Activated CD4-positive, alpha-beta T cell treated with anti-CD3 and anti-CD28 coated beads for 1 hour (primary cell): ENCODE measurements around the gene IGF1R.
A peak's percentile ranks its signal among the peaks of the same experiment; 100 is the strongest.

Source experiments
- DNase-seq: peaks from one replicate; pipeline ENCODE4 v3.0.0-alpha.2; 2020

IGF1R gene

DNA sequence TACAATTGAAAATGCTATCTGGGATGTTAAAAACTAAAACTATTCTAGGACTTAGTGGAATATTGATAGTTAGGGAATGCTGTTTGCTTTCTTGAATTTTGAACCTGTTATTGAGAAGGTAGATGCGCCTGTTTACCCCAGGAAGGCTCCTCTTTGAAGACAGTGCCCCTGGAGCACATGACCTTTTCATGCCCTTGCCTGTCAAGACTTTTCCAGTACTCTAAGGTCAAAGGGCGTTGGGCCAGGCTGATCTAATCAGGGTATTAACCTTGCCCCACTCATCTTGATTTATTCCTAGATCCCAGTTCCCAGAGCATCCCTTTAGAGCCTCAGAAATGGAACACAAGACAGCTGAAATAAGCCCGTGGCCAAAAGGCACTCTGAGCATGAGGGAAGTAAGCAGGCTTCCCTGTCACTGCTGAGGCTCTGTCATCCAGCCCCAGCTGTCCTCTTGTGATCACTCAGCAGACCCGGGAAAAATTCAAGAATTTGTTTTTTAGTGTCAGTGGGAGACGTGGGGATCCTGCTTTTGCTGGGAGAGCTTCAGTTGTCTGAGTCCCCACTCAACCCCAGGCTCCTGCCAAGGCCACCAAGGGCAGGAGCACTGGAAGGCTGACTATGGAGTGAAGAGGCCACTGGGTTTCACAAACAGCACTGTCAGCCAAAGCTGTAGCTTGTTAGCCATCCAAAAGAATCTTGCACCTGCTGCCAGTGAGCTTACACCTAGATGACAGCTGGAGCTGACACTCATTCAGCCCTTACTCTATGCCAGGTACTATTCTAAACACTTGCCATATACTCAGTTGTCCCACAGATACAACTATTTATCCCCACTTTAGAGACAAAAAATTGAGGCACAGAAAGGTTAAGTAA is 190.3 kb downstream of the IGF1R start:
- no peak for DNase-seq

GRCh38 chr15:98840053-98840452 is 191.7 kb downstream of the IGF1R start:
- DNase-seq: no peak

- DNase-seq: no peak
Observed at GRCh38 chr15:98841419-98841970, 193.2 kb downstream of the IGF1R start.

- DNase-seq: no peak
Observed at GRCh38 chr15:98842192-98842972, 194.0 kb downstream of the IGF1R start.

GRCh38 chr15:98842973-98843285 is 194.6 kb downstream of the IGF1R start:
- no peak for DNase-seq

DNA sequence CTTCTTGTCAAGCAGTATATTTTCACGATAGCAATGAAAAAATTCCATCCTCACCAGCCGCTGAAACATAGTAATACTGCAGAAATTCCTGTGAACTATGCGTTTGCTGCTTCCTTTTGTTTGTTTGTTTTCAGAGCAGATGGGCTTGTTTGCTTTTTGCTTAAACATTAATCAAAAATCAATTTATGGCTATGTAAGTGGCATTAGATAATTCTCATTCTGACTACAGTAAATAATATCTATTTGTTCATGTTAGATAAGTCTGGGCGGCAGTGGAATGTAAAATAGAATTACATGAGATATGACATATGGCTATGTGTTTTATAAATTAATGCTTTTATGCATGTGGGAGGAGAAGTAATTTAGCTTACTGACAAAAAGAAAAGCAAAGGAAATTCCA is 195.5 kb downstream of the IGF1R start:
- DNase-seq: no peak

- DNase-seq: no peak
Observed at GRCh38 chr15:98844261-98844660, 195.9 kb downstream of the IGF1R start.

- no peak for DNase-seq
Observed at GRCh38 chr15:98845138-98845884, 197.0 kb downstream of the IGF1R start.

DNA sequence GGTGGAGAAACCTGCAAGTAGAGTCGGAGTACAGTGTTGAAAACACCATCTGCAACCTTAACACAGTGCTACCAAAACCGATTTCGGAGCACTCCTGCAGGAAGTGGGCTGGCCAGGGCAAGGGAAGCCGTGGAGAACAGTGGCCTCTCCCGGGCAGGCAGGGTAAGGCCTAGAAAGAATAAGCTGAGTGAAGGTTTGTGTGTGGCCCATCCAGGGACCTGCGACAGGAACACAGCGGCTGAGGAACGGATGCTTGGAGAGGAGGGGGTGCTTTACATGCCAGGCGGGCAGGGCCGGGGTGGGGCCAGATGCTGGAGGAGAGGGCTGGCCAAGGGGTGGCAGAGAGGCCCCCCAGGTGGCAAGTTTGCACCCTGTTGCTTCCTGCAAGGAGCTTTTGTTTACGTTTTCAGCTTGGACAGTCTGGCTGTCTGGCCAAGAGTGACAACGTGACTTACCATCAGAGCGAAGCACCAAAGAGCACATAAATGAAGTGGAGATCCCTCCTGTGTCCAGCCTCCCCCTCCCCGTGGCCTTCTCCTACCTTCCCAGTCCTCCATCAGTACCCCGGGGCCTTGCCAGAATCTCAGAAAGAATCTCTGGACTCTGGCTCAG is 202.7 kb downstream of the IGF1R start:
- DNase-seq: peak; percentile 50

DNA sequence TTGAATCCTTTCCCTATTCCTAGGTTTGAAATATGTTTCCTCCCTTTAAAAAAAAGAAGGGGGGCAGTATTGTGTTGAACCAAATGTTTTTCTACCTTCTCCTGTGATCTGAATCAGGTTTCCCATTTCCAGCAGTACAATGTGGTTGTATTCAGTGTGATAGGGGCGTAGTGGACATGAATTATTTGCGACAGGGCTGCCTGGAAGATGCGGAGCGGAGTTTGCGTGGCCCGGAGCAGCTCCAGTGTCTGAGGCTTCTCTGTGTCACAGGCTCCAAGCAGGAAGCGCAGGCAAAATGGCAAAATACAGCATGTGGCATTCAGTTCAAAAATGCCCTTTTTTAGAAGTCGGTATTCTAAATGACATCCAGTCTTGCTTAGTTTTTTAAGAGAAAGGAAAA is 204.8 kb downstream of the IGF1R start:
- no peak for DNase-seq

GRCh38 chr15:98853617-98854420 is 205.5 kb downstream of the IGF1R start:
- DNase-seq: no peak

DNA sequence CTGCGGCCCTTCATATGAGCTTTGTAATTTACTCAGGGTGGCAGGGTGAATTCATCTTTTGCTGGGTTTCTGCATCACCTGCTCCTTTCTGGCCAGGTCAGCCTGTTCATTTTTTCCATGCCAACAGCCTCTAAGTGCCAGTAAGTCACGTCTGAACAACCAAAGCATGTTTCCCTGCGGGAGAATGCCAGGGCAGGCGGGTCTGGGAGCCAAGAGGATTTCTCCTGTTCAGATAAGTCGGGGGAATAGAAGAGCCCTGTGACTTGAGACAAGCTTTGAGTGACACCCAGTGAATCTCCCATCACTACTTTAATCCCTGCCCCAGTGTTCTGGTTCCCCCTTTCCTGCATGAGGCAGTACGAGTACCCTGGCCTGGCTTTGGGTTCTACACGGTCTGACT is 206.2 kb downstream of the IGF1R start:
- DNase-seq: no peak

DNA sequence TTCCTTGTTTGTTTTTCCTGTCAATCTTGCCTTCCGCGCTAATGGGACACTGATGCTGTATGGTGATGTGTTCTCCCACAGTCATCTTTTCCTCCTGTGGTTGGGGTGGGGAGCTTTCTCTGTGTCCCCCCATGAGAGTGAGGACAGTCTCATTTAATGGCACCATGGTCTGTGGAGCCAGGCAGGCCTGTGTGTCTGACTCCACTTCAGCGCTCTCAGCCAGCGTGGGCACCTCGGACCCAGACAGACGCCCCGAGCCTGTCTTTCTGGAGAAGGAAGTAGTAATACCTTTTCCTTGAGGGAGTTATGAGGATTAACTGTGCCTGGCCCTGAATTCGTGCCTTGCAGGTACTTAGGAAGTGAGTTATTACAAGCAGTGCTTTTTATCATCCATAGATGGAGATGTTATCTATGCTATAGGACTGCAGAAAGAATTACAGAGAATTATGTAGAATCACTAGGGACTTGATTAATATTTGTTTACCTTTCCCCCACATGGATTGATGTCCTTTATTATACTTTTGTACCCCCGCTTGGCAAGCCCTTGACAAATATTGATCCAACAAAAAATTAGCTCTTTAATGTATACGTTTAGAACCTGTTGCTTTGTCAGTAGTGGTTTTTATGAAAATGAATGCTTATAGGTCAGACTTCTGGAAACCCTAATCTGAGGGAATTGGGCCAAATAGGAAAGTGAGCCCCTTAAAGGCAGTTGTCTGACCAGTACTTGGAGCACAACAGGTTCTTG is 206.9 kb downstream of the IGF1R start:
- no peak for DNase-seq

- no peak for DNase-seq
Observed at GRCh38 chr15:98855815-98856531, 207.6 kb downstream of the IGF1R start.

DNA sequence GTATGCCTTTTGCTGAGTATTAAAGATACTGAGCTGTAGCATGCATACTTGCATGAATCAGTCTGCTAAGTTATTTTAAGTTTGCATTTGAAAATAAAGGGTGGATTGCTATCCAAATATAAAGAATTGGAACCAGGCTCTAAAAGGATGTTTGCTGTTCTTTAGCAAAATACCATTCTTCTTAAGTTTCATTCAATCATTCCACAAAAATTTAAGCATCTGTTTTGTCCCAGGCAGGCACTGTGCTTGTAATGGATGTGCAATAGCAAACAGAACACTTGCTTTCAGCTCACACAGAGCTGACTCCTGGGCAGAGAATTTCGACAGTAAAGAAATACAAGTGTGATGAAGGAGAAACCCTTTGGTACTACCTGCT is 208.2 kb downstream of the IGF1R start:
- DNase-seq: no peak

GRCh38 chr15:98858610-98859023 is 210.3 kb downstream of the IGF1R start:
- DNase-seq: no peak

- no peak for DNase-seq
Observed at GRCh38 chr15:98859149-98859548, 210.8 kb downstream of the IGF1R start.

- no peak for DNase-seq
Observed at GRCh38 chr15:98860281-98861041, 212.1 kb downstream of the IGF1R start.

DNA sequence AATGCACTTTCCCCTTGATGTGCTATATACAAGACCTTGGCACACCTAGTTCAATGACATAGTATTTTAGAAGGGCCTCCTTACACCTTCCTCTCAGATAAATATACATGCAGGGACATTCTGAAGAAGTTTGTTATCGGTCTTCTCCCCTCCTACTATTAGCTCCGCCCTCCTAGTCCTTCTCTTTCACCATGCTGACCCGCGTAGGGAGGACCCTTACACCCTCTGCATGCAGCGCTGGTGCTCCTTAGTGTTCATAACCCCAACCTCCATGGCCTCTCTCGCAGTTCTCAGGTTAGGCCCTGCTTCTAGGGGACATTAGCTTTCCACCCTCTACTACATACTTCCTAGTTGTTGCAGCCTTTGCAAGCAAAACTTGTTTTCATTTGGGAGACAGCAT is 212.8 kb downstream of the IGF1R start:
- no peak for DNase-seq

DNA sequence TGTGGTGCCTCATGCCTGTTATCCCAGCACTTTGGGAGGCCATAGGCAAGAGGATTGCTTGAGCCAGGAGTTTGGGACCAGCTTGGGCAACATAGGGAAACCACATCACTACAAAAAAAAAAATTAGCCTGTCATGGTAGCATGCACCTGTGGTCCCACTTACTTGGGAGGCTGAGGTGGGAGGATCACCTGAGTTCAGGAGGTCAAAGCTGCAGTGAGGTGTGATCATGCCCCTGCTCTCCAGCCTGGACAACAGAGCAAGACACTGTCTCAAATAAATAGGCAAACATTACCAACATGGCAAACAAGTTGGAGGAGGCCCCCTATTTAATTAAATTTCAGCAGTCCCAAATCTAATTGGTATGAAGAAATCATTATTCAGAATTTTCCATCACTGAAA is 215.6 kb downstream of the IGF1R start:
- no peak for DNase-seq
